SK-N-SH treated with all-trans-retinoic acid at 6 μM for 48 hours (cell line): Measurements from ENCODE around the gene TSPAN10.
"Not testable (repeated sequence)": the region's sequence is repeated elsewhere in the genome, so short reads cannot be mapped to it uniquely, and the experiment has no call there.

Source experiments
- PATZ1 ChIP-seq: fragments of 250-450 bp; sonication (Bioruptor Pico); IDR thresholded peaks from 2 replicates; pipeline ENCODE4 v1.8.0; 2020; ENCODE audit warnings: mild to moderate bottlenecking, moderate library complexity, borderline replicate concordance
- ZNF70 ChIP-seq: fragments of 450-650 bp; formaldehyde crosslinking; IDR thresholded peaks from 2 replicates; pipeline ENCODE4 v1.5.0; 2020; ENCODE audit warnings: mild to moderate bottlenecking, moderate library complexity

GRCh38 chr17:81618307-81618706, 18.7 kb upstream of the TSPAN10 start:
- not testable (repeated sequence) for TF ChIP-seq ZNF70, PATZ1 (CRISPR knock-in tag)
